B cell (primary cell): ENCODE data around the gene SLC35D2. TPM values are rescaled to one million over a fixed set of nuclear protein-coding genes. Genes with fewer than 3 reads are reported as not detected.

Source experiments
- ATAC-seq: fragments of 200-7000 bp; cut with Tn5 transposase; one replicate; pipeline ENCODE4 v1.10.0; 2021; ENCODE audit warnings: low read depth, mild to moderate bottlenecking, moderate number of reproducible peaks, moderate library complexity
- CTCF ChIA-PET: fragments of 350-600 bp; sonication (Branson Sonifier 250); formaldehyde crosslinking; loops from one replicate; lab custom pipeline; 2021; ENCODE audit warnings: antibody characterized with exemption, inconsistent platforms; lab: Charles Lee
- POLR2A ChIA-PET: fragments of 350-600 bp; sonication (Branson Sonifier 250); formaldehyde crosslinking; loops from one replicate; lab custom pipeline; 2021; ENCODE audit warnings: antibody characterized with exemption; lab: Charles Lee
- DNase-seq: peaks from one replicate; pipeline ENCODE4 v3.0.0; 2013
- H2AFZ ChIP-seq: 2 replicates; pipeline ENCODE4 v1.6.1; 2012; ENCODE audit warnings: mild to moderate bottlenecking, low read depth, low read length; ENCODE audit not compliant: insufficient read depth, poor library complexity, severe bottlenecking
- H3K27ac ChIP-seq, 2 donors: 1 replicate in 1 of 2; 2 replicates in 1 of 2; pipeline ENCODE4 v1.5.1; 2012 to 2013; ENCODE audit warnings: low read length in 2 of 2, mild to moderate bottlenecking in 2 of 2, moderate library complexity in 1 of 2
- H3K27me3 ChIP-seq, 4 experiments: fragments of 200-600 bp in 1 of 4; sonication (generic) in 1 of 4; replicated peaks in 1 of 4; 1 replicate in 2 of 4; 2 replicates in 2 of 4; pipeline versions ENCODE4 v1.6.1 to v1.7.0; 2013 to 2016; ENCODE audit warnings: low read length in 3 of 4, mild to moderate bottlenecking in 2 of 4, mixed read lengths in 1 of 4, moderate library complexity in 1 of 4; ENCODE audit not compliant: insufficient read depth in 4 of 4, control insufficient read depth in 3 of 4; ENCODE audit errors: control extremely low read depth in 1 of 4
- H3K36me3 ChIP-seq, 2 experiments: replicated peaks in 1 of 2; 1 replicate in 1 of 2; 2 replicates in 1 of 2; pipeline versions ENCODE4 v1.6.1 to v1.7.1; 2013; ENCODE audit warnings: low read length in 1 of 2; ENCODE audit not compliant: insufficient read depth in 2 of 2, control insufficient read depth in 1 of 2; ENCODE audit errors: control extremely low read depth in 1 of 2, extremely low read depth in 1 of 2
- H3K4me1 ChIP-seq, 2 donors: fragments of 200-600 bp in 1 of 2; sonication (generic) in 1 of 2; 1 replicate in 1 of 2; 2 replicates in 1 of 2; pipeline versions ENCODE4 v1.5.1 to v1.6.1; 2013 to 2017; ENCODE audit warnings: low read length in 2 of 2; ENCODE audit not compliant: control insufficient read depth in 2 of 2, insufficient read depth in 2 of 2
- H3K4me2 ChIP-seq: replicated peaks from 2 replicates; pipeline ENCODE3; 2012; ENCODE audit warnings: mild to moderate bottlenecking, low read depth, low read length; ENCODE audit not compliant: poor library complexity, severe bottlenecking
- H3K4me3 ChIP-seq, 5 experiments: fragments of 200-600 bp in 1 of 5; sonication (generic) in 1 of 5; 1 replicate in 3 of 5; 2 replicates in 2 of 5; pipeline versions ENCODE4 v1.5.1 to v1.7.0; 2011 to 2016; ENCODE audit warnings: low read length in 4 of 5, mild to moderate bottlenecking in 4 of 5, low read depth in 2 of 5, control low read depth in 1 of 5, moderate library complexity in 1 of 5; ENCODE audit not compliant: insufficient read depth in 1 of 5; ENCODE audit errors: control extremely low read depth in 1 of 5, extremely low read depth in 1 of 5
- H3K79me2 ChIP-seq: fragments of 200-600 bp; sonication (generic); one replicate; pipeline ENCODE4 v1.6.0; 2016; ENCODE audit warnings: low read length; ENCODE audit not compliant: control insufficient read depth, insufficient read depth
- H3K9ac ChIP-seq: fragments of 200-600 bp; sonication (generic); 2 replicates; pipeline ENCODE4 v1.6.1; 2017; ENCODE audit warnings: mild to moderate bottlenecking, low read length, moderate library complexity
- H3K9me3 ChIP-seq, 3 donors: one replicate each; pipeline versions ENCODE4 v1.6.1 to v1.7.1; 2013; ENCODE audit warnings: low read length in 2 of 3; ENCODE audit not compliant: control insufficient read depth in 2 of 3, insufficient read depth in 1 of 3; ENCODE audit errors: control extremely low read depth in 1 of 3
- H4K20me1 ChIP-seq: 2 replicates; pipeline ENCODE4 v1.6.0; 2012; ENCODE audit warnings: mild to moderate bottlenecking, low read length; ENCODE audit not compliant: insufficient read depth, control insufficient read depth, poor library complexity, severe bottlenecking
- H3K27ac Mint-ChIP-seq: one replicate; pipeline ENCODE4 v1.8.0; 2021; ENCODE audit warnings: mixed read lengths
- H3K27me3 Mint-ChIP-seq: one replicate; pipeline ENCODE4 v1.8.0; 2021; ENCODE audit warnings: mixed read lengths
- H3K4me1 Mint-ChIP-seq: one replicate; pipeline ENCODE4 v1.8.0; 2021; ENCODE audit warnings: mixed read lengths
- H3K4me3 Mint-ChIP-seq: one replicate; pipeline ENCODE4 v1.8.0; 2021; ENCODE audit warnings: mixed read lengths
- H3K9me3 Mint-ChIP-seq: one replicate; pipeline ENCODE4 v1.8.0; 2022; ENCODE audit warnings: mixed read lengths; ENCODE audit not compliant: insufficient read depth
- EZH2 ChIP-seq: IDR thresholded peaks from 2 replicates; pipeline ENCODE4 v1.6.1; 2012; ENCODE audit warnings: borderline replicate concordance, low read depth, mild to moderate bottlenecking, moderate library complexity, low read length; ENCODE audit not compliant: insufficient read depth, poor library complexity, severe bottlenecking
- WGBS: methylation state at CpG from one replicate; pipeline ENCODE4 v1.1.5; 2013; ENCODE audit warnings: missing lambda C conversion rate; ENCODE audit not compliant: insufficient coverage; 5-methylcytosine and 5-hydroxymethylcytosine counted together
- intact Hi-C: fragments of 100-400 bp; cut with micrococcal nuclease; formaldehyde crosslinking; loops from one replicate; pipeline ENCODE4 v1.10.0; 2022
- polyA plus RNA-seq: library from polyadenylated mRNA; depleted of rRNA; stranded (reverse); fragments of >200 nt; gene quantifications from 2 replicates; pipeline ENCODE4 v1.2.3, GENCODE V29; 2012
- total RNA-seq, 2 donors: library from RNA; stranded (reverse); fragments of 120-200 nt in 1 of 2; gene quantifications; 1 replicate in 1 of 2; 2 replicates in 1 of 2; pipeline versions ENCODE4 v1.2.3 to v1.2.4, GENCODE V29; 2013 to 2022
- TF ChIP-seq, protein P1 (sequence below): fragments of 200-600 bp; IDR thresholded peaks from one replicate; pipeline ENCODE4 v1.8.0; 2022; ENCODE audit warnings: antibody characterized with exemption, mild to moderate bottlenecking

Gene SLC35D2
- total and polyA plus RNA-seq, 2 donors (not counting 1 experiment from before 2014, with no cell fraction given): 5.1 to 13.6 TPM

DNA sequence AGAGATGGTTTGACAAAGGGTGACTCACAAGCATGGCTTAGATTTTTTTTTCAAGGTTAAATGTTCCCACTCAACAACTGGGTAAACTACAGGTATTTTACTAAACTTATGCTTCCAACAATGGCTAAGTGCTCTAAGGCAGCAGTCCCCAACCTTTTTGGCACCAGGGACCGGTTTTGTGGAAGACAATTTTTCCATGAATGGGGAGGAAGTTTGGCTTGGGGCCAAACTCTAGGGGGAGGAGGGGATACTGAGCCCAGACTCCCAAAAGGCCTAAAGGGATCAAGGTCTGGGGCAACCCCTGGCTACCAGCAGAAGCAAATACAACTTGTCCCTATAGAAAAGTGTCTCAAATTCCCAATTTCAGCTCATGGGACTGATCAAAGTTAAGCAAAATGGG lies 49.6 kb downstream of the SLC35D2 start:
- ChIA-PET POLR2A (no interaction called here), CTCF (no interaction called here)
- H3K27ac ChIP-seq: no peak overlapping the region
- H3K4me2 ChIP-seq: no peak overlapping the region
- no peaks in the 10 kb centered on the region for H3K27me3 ChIP-seq
- TF ChIP-seq, protein P1, sequence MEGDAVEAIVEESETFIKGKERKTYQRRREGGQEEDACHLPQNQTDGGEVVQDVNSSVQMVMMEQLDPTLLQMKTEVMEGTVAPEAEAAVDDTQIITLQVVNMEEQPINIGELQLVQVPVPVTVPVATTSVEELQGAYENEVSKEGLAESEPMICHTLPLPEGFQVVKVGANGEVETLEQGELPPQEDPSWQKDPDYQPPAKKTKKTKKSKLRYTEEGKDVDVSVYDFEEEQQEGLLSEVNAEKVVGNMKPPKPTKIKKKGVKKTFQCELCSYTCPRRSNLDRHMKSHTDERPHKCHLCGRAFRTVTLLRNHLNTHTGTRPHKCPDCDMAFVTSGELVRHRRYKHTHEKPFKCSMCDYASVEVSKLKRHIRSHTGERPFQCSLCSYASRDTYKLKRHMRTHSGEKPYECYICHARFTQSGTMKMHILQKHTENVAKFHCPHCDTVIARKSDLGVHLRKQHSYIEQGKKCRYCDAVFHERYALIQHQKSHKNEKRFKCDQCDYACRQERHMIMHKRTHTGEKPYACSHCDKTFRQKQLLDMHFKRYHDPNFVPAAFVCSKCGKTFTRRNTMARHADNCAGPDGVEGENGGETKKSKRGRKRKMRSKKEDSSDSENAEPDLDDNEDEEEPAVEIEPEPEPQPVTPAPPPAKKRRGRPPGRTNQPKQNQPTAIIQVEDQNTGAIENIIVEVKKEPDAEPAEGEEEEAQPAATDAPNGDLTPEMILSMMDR: no peak
- TF ChIP-seq EZH2: no peak
- no CpG with 5 or more reads among the region's 1 CpG for WGBS
- DNase-seq (no peak), ATAC-seq (no peak)
- no peak overlapping the region for H3K9ac ChIP-seq
- Mint-ChIP-seq H3K27ac (no peak overlapping the region), H3K27me3 (no peaks in the 10 kb centered on the region), H3K9me3 (no peaks in the 10 kb centered on the region), H3K4me1 (no peaks in the 10 kb centered on the region), H3K4me3 (no peak overlapping the region)
- no peaks in the 10 kb centered on the region for H4K20me1 ChIP-seq
- intact Hi-C loops: no loop called here
- H3K9me3 ChIP-seq: no peaks in the 10 kb centered on the region
- H3K79me2 ChIP-seq: no peaks in the 10 kb centered on the region
- no peaks in the 10 kb centered on the region for H3K36me3 ChIP-seq
- H2AFZ ChIP-seq: no peak overlapping the region
- H3K4me3 ChIP-seq: no peak overlapping the region
- no peaks in the 10 kb centered on the region for H3K4me1 ChIP-seq

DNA sequence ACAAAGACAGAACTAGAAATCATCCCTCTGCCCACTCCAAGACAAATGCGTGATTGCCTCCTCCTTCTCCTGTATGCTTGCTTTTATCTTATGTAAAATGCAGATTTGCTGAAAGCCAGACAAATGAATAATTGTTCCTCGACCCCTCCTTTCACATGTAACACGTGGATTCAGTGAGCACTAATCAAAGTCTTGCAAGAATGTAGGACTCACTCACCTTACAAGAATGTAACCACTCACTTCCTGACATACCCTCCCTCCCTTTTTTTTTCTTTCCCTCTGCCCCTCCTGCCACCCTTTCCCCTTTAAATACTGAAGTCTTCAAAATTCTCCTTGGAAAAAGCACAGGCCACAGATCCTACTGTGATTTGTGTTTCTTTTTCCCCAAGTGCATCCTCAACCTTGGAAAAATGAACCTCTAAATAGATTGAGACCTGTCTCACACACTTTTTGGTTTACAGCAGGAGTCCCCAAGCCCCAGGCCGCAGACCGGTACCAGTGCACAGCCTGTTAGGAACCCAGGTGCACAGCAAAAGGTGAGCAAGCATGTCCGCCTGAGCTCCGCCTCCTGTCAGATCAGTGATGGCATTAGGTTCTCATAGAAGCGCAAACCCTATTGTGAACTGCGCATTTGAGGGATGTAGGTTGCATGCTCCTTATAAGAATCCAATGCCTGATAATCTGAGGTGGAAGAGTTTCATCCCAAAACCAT lies 52.1 kb downstream of the SLC35D2 start:
- H3K4me3 Mint-ChIP-seq: no peak overlapping the region
- Histone ChIP-seq H3K4me2 (no peak overlapping the region), H3K36me3 (no peaks in the 10 kb centered on the region), H3K9ac (no peak overlapping the region), H3K4me3 (no peak overlapping the region), H3K27ac (no peak overlapping the region), H3K79me2 (no peaks in the 10 kb centered on the region), H3K4me1 (no peaks in the 10 kb centered on the region), H2AFZ (no peak overlapping the region), H3K9me3 (no peaks in the 10 kb centered on the region), H4K20me1 (no peaks in the 10 kb centered on the region), H3K27me3 (no peaks in the 10 kb centered on the region)
- ChIA-PET POLR2A (no interaction called here), CTCF (interaction anchor here (0.6 kb wide), 1 partner anchor 31 kb away, joined by 3 read pairs; no protein-coding TSS in a partner anchor)
- no peaks in the 10 kb centered on the region for H3K4me1 Mint-ChIP-seq
- 95% methylated on average over 5 of the region's 9 CpGs for WGBS
- ATAC-seq: no peak
- no peak for DNase-seq
- H3K27ac Mint-ChIP-seq: no peak overlapping the region
- TF ChIP-seq EZH2: no peak
- TF ChIP-seq, protein P1: no peak
- no peaks in the 10 kb centered on the region for H3K27me3 Mint-ChIP-seq
- intact Hi-C loops: no loop called here
- H3K9me3 Mint-ChIP-seq: no peaks in the 10 kb centered on the region
